Peyer's patch (tissue), 4 donors: ENCODE data around the gene NME9.

Experiments used
- POLR2A ChIP-seq, 2 donors: fragments of 450-650 bp; IDR thresholded peaks; one replicate each; pipeline ENCODE4 v1.5.1; 2017; ENCODE audit warnings: antibody characterized with exemption in 2 of 2, mild to moderate bottlenecking in 2 of 2, moderate library complexity in 2 of 2
- TF ChIP-seq, protein P1 (sequence below), 6 experiments: fragments of 450-650 bp in 4 of 6; fragments of 200-600 bp in 2 of 6; sonication (generic) in 1 of 6; IDR thresholded peaks; one replicate each; pipeline ENCODE4 v1.5.1; 2017 to 2019; ENCODE audit warnings: antibody characterized with exemption in 6 of 6, mild to moderate bottlenecking in 3 of 6, moderate library complexity in 1 of 6

DNA sequence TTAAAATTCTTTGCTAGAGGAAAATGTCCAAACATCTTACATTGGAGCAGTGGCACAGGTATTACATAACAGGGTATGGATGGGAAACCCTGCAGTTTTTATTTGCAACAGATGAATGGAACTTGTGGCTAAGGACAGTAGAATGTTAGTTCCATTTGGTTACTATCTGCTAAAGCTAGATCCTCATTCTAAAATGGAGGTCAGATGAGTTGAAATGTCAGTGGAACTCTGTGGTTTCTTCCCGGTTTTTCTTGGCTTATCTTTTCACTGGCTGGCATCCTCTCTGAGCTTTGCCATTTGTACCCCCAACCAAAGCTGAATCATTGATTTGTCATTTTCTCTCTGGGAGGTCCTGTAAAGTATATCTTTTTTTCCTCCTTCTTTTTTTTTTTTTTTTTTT is 73.6 kb downstream of the NME9 start:
- TF ChIP-seq, protein P1, sequence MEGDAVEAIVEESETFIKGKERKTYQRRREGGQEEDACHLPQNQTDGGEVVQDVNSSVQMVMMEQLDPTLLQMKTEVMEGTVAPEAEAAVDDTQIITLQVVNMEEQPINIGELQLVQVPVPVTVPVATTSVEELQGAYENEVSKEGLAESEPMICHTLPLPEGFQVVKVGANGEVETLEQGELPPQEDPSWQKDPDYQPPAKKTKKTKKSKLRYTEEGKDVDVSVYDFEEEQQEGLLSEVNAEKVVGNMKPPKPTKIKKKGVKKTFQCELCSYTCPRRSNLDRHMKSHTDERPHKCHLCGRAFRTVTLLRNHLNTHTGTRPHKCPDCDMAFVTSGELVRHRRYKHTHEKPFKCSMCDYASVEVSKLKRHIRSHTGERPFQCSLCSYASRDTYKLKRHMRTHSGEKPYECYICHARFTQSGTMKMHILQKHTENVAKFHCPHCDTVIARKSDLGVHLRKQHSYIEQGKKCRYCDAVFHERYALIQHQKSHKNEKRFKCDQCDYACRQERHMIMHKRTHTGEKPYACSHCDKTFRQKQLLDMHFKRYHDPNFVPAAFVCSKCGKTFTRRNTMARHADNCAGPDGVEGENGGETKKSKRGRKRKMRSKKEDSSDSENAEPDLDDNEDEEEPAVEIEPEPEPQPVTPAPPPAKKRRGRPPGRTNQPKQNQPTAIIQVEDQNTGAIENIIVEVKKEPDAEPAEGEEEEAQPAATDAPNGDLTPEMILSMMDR (IDR thresholded peaks at IDR 0.05): no peak
- no peak for TF ChIP-seq POLR2A (IDR thresholded peaks at IDR 0.05)
